Stimulated activated CD4-positive, alpha-beta T cell treated with anti-CD3 and anti-CD28 coated beads, Interleukin-4, amount 100 ng/mL, for 48 hours (primary cell): ENCODE results near the gene P2RY14.

Experiments used
- DNase-seq, 2 donors: peaks; one replicate each; pipeline ENCODE4 v3.0.0-alpha.2; 2020; ENCODE audit warnings: low read depth in 2 of 2

P2RY14 gene

GRCh38 chr3:151278230-151278629, at the start of gene P2RY14:
TSS of gene P2RY14 (minus strand) at chr3:151278542. CDS start at chr3:151214316, 64,226 bp downstream.
- DNase-seq, result no peak

GRCh38 chr3:151327571-151328198, 49.3 kb upstream of the P2RY14 start:
- DNase-seq, result no peak

GRCh38 chr3:151322511-151322910, 44.2 kb upstream of the P2RY14 start:
- DNase-seq, result no peak

- DNase-seq, result no peak
Measured at GRCh38 chr3:151321526-151321925, 43.2 kb upstream of the P2RY14 start.

GRCh38 chr3:151320131-151320530, 41.8 kb upstream of the P2RY14 start:
- no peak for DNase-seq

DNA sequence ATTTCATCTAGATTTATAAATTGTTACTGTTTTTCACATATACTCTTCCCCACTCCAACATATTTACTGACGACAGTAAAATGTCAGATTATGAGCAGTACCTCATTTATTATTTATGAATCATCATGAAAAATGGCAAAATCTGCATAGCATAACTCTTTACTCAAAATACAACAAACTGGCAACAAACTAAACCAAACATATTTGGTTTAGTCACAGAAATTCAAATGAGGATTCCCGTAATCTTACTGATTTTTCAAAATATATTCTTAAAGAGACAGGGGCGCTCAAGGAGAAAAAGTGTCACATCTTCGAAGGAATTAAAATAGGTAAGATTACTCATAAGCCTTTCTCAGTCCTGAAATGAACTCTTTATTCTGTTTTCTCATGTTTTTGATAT, 41.3 kb upstream of the P2RY14 start:
- DNase-seq, result no peak

- no peak for DNase-seq
Measured at GRCh38 chr3:151318991-151319390, 40.6 kb upstream of the P2RY14 start.

DNA sequence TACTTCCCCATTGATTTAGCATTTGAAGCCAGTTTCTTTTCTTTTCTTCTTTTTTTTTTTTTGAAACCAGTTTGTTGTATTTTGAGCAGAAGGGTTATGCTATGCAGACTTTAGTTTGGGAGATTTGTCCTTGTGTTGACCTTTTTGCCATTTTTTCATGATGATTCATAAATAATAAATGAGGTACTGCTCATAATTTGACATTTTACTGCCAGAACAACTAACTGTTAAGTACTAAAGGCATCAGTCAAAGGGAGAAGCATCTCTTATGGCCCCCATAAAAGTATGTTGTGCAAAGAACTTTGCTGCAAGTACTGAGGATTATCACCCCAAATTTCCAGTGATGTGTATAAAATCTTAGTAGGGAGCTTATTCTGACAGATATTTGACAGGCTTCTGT, 40.0 kb upstream of the P2RY14 start:
- no peak for DNase-seq

- peak in 1 of 2 donors; percentile 36 for DNase-seq
Measured at GRCh38 chr3:151316267-151316991, 38.1 kb upstream of the P2RY14 start, which contains the start of gene GPR87. TSS of gene GPR87 (minus strand) at chr3:151316820. CDS start at chr3:151300100, 16,720 bp downstream.

GRCh38 chr3:151315846-151316245, 37.5 kb upstream of the P2RY14 start:
- DNase-seq, result no peak

DNA sequence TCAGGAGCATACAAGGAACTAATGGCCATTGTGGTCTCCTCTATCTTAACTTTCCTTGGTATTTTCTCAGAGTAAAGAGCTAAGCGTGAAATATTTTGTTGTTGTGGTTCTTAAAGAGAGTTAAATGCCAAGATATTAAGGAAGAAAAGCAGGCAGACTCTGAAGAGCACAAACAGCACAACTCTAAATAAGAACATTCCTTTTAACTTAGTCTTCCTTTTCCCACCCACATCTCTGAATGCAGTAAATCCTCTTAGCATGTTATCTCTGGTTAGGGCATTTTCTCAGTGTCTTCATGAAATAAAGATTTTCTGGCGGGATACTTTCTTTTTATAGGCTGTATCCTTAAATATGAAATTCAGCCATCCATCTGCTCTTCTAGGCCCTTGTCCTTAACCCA, 36.8 kb upstream of the P2RY14 start:
- no peak for DNase-seq

DNA sequence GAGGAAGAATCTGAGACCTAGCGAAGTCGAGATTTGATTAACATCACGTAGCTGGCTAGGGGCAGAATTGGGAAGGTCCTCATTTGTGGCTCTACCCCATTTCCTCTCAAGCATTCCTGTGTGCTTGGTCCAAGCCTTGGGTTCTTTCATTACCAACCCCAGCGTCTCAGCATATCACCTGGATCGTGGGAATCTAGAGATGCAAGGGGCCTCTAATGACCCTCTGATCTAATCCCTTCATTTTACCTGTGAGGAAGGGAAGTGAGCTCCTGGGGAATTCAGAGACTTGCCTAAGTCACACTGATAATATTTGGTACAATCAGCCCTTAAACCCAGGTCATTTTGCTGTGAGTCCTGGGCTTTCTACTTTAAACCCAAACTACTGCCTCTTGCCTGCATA, 36.3 kb upstream of the P2RY14 start:
- DNase-seq, result no peak

- DNase-seq, result no peak
Measured at GRCh38 chr3:151314137-151314536, 35.8 kb upstream of the P2RY14 start.

DNA sequence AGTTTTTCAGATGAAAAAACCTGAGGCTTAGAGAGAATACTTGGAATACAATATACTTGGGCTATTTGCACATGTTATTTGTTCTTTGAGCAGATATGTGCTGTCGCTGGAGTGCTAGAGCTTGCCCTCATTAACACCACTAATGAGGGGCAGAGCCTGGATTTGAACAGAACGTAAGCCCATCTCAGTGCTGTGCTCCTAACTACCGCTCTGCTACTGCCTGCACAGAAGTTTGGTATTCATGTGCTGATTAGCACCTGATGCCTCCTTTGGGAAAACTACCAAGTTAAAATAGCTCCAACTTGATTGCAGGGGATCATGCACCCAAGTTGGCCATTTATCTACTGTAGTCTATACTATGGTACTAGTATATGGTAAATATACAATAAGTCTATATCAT, 34.6 kb upstream of the P2RY14 start:
- no peak for DNase-seq

GRCh38 chr3:151309566-151309965, 31.2 kb upstream of the P2RY14 start:
- DNase-seq, result no peak

DNA sequence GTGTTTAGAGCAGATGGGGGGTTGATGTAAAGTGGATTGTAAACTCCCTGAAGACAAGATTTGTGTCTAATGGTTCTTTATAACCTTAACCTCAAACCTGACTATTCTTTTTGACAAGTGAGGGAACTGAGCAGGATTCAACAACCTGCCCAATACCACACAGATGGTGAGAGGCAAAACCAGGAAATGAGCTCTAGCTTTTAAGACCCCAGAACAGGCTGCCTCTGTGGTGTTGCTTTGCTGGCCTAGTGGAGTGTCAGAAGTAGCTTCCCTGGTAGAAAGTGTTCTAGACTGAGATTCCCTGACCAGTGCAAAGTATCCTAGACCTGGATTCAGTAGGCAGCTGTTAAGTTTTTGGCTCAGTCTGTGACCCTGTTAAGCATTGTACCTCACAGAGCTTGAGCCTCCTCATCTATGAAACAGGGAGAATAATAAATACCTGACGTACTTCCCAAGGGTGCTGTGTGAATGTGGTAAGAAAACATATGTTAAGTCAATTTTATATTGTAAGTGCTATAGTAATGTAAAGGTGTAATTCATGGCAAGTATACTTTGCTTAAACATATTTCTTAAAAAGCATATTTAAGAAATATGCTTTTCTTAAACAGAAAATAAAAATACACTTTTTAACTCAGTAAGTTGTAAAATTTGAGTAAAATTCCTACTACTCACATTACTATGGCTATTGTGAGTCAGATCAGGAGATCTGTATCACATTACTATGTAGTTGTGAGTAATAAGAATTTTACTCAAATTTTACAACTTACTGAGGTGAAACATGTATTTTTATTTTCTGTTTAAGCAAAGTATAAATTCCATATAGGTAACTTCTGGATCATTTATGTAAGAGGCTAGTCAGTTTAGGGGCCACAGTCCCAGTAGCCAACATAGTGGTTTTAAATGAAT, 29.5 kb upstream of the P2RY14 start:
- no peak for DNase-seq

GRCh38 chr3:151307131-151307530, 28.8 kb upstream of the P2RY14 start:
- no peak for DNase-seq

DNA sequence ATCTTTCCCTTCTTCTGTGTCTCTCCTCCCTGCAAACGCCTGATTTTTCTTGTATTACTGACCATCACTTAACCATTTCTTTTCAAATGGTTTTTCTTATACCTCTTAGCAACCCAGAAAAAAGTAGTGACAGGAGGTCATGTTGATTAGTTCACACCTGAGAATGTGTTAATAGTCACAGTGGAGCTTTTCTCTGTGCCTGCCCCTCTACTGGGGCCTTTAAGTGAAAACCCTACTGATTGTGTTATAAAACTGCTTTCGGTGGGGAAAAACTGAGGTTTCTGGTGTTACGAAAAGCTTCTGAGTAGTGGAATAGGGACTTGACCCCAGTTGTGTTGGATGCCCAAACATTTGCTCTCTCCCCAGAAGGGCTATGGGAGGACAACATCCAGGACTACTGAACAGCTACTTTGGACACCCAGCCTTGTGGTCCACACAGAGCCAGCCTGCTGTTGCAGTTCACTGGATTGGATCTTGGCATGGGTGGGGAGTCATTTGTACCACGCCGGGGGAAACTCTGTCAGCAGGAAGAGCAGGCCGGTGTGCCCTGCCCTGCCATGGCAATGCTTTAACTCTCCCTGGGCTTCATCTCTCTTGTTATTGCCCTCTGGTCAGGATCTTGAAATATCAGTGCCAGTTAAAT, 27.9 kb upstream of the P2RY14 start:
- DNase-seq, result no peak

GRCh38 chr3:151305775-151306151, 27.4 kb upstream of the P2RY14 start:
- DNase-seq, result no peak

DNA sequence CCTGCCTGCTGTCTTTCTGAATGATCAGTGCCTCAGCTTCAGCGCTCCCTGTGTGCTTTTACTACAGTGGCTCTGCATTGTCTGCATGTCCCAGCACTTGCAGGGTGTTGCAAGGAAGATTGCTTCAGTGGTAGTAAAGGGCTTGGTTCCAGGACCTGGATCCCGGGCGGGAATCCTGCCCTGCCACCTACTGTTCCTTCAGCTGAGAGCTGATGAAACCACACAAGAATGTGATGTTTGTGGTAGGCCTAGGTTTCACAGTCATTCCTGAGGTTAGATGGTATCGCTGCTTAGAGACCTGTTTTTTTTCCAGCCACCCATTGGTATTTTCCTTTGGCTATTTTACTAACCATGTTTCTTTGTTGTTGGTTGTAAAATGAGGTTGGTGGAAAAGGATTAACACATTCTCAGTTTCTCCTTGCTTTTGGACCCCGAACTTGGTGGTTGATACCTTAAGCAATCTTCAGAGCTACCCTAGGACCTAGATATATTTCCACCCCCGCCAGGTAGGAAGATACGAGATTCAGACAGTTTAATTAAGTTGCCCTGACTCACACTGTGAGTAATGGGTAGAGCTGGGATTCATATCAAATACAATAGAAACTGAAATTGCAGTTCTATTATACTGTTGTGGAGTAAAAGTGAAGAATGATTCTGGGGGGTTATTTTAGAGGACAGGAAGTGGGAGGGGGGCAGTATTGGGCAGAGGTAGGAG, 26.9 kb upstream of the P2RY14 start:
- DNase-seq, result no peak

DNA sequence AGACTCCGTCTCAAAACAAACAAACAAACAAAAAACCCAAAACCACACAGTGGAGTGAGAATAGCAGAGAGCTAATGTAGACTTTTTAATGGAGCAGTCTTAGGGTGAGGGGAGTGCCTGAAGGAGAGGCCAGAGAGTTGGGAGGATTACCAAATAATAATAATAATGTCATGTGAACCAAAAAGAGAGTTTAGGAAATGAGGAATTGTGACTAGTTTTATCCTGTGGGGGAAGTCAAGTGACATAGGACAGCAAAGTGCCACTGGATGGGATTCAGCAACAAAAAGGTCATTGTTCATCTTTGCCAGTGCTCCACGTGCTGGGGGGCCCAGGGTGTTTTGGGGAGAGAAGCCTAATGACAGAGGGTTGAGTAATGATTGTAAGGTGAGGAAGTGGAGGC, 25.4 kb upstream of the P2RY14 start:
- DNase-seq, result no peak
